GM19372 (cell line): ENCODE data around the gene SULF2.

ENCODE experiments used
- ATAC-seq: cut with Tn5 transposase; IDR thresholded peaks from one replicate; pipeline ENCODE4 v1.9.1; 2021; ENCODE audit warnings: mild to moderate bottlenecking, low read depth, moderate library complexity; ENCODE audit not compliant: unreplicated experiment

Gene SULF2

DNA sequence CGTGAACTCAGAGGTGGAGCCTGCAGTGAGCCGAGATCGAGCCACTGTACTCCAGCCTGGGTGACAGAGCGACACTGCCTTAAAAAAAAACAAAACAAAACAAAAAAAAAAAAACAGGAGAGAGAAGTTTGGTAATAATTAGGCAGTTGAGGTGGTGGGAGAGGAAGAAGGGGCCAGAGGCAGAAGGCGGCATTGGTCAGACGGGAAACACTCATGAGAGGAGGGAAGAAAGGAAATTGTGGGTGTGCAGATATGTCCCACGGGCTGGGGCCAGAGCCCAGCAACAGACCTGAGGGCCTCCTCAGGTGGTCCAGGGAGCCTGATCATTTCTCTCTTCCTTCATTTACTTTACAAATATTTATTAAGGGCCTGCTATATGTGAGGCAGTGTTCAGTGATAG, 20.0 kb downstream of the SULF2 start:
- ATAC-seq, result no peak

DNA sequence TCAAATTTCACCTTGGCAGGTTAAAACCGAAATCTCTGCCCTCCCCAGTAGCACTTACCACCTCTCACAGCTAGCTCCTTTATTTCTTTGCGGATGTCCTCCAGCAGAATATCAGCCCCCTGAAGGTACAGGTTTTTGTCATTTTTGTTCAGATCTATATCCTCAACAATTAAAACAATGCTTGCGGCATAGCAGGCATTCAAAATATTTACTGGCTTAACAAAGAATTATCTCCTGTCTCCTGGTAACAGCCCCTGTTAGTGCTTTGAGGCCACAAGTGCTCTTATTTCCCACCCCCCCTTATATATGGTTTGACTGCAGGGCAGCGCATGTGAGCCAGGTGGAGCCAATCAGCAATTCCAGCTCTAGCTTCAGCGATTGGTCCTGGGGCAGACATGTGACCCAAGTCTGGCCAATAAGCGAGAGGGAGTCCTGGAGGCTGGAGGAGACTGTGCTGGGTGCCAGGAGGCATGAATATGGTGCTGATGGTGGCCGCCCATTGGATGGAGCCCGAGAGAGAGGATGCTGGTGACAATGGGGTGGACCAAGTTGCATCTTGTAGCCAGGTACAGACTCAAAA, 21.0 kb downstream of the SULF2 start:
- no peak for ATAC-seq

DNA sequence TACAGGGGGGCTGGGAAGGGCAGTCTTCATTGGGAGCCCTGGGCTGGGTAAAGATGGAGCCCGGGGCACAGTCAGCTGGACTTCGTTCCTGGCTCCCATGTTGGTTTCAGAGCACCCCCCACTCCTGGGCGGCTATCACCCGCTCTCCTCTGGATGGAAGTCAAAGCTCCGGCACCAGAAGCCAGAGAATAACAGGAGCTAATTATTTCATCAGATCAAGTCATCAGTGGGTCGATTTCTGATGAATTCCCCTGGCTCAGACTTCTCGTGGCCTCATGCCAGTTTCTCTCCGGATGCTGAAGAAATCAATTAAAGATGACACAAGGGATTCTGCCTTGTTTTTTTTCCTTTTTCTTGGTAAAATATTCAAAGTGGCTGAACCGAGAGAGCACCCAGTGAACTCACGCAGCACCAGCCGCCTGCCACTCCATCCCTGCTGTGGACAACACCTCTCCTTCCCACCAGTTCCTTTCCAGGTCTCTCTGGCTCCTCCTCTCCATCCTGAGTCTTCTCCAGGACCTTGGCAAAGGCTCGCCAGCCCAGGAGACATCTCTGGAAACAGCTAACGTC, 22.5 kb downstream of the SULF2 start:
- no peak for ATAC-seq

DNA sequence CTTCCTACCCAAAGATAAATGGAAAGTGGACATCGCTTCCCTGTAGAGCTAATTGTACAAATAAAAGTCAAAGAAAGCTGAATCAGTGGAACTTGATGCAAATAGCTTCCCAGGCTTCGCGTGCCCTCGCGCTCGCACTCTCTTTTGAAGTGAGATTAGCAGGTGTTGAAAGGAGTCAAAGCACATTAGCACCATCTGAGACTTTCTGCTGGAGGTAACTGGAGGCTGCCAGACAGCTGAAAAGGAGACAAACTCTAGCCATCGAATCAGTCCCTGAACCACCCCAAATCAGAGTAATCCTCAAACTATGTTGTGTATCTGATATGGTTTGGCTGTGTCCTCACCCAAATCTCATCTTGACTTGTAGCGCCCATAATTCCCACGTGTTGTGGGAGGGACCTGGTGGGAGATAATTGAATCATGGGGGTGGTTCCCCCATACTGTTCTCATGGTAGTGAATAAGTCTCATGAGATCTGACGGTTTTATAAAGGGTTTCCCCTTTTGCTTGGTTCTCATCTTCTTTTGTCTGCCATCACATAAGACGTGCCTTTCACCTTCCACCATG, 23.7 kb downstream of the SULF2 start:
- no peak for ATAC-seq

DNA sequence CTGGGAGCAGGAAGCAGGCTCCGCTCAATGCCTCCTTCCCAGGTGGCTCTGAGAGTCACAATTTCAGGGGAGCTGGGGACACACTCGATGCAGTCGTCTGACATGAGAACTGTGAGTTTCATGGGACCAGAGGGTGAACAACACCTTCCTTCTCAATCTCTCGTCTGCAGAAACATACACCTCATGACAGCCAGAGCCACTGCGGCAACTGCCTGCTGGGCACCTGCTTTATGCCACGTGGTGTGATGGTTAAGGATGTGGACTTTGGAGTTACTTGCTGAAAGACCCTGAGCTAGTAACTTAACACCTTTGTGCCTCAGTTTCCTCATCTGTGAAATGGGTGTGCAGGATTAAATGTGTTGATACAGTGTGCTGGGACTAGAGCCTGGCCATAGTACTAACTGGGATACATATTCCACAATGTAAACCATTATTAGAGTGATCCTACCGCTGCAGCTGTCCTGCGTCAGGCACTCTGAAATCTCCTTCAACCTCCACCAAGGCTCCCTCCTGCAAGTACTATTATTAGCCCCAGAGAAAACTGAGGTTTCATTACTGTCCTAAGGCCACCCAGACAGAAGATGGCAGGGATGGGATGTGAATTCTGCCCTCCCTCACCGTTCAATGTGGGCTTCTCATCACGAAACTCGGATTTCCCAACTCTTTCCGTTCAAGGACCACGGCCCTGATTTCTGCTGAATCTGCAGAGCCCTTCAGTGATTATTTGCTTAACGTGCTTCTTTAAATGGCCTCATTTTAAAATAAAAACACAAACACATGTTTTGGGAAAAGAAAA, 24.4 kb downstream of the SULF2 start:
- ATAC-seq, result no peak

DNA sequence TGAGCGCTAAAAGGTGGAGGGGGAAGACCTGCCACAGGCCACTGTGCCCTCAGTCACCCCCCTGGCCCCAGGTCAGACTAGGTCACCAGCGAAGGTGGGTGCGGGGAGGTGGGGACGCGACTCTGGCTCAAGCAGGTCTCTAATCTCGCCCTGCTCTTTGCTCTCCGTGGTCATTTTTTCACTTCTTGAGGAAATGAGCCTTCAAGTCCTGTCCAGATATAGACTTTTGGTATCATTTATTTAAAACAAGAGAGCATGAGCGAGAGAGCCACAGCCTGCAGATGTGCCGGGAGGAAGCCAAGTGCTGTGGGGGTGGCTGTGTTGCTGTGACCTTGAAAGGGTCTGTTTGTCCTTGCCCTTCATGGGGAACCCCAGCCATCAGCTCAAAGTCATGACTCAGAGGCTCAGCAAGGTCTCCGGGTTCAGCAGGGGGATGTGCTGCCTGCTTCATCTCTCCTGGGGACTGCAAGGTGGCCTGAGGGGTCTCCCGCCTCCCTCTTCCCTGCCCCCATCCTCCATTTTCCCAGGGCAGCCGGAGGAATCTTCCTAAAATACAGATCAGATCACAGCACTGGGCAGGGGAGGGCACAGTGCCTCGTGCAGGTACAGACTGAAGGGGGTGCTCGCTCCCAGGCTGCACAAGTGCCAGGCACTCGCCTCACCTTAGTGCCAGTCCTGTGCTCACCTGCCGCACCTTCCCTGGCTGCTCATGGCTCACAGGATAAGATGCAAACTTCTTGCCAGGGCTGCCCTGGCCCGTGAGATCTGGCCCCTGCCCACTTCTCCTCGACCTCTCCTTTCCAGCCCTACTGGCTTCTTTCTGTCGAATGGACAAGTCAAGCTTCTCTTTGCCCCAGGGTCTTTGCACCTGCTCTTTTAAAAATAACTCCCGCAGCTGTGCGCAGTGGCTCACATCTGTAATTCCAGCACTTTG, 26.5 kb downstream of the SULF2 start:
- ATAC-seq, result no peak

DNA sequence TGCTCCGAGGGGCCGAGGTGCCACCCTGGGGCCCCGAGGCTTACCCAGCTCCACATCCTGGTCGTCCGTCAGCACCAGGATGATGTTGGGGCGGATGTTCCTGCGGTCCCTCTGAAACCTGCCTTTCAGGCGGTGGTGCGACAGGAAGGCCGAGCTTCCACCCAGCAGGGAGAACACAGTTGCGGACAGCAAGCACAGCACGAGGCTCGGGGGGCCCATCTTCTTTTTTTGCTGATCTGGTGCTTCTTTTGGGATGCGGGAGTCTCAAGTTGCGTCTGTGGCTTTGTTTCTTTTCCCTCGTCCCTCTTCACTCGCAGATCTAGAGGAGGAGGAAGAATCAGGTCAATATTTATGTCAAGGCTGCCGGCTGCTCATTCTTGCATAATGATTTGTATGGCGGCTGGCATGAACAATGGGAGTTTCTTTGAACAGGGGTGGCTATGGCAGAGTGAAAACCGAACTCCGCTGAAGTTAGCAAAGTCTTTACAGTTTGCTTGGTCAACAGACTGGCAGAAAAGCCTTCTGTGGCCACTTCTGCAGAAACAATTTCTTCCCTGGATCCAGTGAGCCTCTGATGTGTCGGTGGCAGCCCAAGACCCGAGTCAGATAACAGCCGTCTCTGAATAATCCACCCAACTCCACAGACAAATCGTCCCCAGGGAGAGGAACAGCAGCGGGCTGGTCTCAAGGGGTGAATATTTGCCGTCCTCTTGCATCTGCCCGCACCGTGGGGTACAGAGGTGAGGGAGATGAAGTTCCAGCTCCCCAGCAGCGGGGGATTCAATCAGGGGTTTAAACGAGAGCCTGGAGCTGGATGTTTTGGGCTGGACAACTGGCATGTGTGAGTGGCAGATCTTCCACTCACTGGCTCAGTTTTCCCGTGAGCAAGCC, 27.9 kb downstream of the SULF2 start:
- no peak for ATAC-seq

DNA sequence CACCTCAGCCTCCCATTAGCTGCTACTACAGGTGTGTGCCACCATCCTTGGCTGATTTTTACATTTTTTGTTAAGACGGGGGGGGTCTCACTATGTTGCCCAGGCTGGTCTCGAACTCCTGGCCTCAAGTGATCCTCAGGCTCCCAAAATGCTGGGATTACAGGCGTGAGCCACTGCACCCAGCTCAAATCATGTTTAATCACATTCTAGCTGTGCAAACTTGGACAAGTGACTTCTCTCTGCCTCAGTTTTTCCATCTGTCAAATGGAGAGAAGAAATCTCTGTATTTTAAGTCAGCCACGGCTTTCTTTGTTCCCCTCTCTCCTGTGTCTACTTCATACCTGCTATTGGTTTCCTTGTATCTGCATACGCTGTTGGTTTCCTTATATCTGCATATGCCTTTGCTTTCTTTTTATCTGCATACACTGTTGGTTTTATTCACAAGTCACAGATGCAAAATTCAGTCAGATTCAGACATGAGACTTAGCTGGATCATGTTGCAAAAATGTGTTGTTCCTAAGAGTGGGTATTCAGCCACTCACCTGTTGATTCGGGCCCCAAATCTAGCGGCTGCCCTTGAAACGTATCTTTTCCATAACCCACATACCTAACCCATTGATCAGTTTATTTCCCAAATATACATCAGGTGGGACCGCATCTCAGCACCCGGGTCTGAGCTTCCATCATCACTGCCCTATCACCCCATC, 30.2 kb downstream of the SULF2 start:
- ATAC-seq, result no peak

DNA sequence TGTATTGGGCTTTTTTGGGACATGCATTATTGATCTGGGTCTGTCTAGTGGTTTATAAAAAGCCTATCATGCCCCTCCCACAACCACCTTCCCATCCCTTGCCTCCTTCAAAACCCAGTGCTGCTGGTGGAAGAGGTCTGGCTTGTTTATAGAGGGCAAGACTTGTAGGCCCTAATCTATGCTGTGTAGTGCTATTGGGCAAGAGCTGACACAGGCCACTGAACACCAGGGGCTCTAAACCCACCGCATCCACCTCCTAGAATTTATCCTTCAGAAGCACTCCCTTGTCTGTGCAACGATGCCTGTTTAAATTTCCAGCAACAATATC, 30.9 kb downstream of the SULF2 start:
- ATAC-seq, result no peak

DNA sequence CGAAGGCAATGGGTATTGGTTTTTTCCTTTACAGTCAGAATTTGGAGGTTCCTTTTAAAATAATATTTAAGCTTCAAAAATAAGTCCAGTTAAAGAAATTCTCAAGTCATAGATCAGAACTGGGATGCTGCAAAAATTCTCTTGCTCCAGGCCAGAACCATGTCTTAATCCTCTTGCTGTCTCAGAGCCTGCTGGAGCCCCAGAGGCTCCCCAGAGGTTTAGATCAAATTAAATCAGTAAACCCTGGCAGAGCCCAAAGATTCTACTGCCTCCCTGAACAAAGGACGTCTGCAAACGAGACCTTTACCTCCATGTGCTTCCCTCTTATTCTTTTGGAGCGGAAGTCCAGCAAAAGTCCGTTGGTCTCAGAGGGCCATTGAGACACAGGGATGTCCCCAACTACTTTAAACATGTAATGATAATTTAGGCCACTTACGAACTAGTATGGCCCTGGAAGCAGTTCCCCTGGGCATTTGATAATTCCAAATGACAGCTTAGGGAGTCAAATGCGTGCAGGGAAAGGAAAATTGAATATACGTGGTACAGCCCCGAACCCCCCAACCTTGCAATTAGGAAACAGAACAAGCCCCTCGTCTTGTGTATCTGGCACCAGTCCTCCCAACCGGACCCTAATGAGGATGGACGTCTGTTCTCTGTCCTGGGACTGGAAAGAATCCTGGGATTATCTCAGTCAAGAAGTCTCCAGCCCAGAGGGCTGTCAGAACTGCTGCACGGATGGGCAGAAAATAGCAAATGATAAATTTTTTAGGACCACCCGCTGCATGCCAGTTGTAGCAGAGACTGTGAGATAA, 31.5 kb downstream of the SULF2 start:
- no peak for ATAC-seq

DNA sequence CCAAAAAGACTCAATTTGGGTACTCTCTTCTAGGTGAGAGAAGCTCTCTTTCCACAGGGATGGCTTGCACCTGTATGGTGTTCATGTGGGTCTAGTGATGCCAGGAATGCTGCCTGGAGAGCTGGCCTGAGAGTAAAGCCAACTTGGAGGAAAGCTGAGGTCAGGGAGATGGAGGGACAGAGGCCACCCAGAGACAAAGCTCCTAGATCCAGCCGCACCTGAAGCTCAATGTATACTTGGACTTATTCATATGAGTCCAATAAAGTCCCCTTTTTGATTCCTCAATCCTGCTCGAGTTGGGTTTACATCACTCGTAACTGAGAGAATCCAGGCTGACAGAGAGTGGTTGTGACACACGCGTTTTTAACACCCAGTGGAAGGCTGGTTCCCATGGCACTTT, 33.8 kb downstream of the SULF2 start:
- ATAC-seq, result no peak

DNA sequence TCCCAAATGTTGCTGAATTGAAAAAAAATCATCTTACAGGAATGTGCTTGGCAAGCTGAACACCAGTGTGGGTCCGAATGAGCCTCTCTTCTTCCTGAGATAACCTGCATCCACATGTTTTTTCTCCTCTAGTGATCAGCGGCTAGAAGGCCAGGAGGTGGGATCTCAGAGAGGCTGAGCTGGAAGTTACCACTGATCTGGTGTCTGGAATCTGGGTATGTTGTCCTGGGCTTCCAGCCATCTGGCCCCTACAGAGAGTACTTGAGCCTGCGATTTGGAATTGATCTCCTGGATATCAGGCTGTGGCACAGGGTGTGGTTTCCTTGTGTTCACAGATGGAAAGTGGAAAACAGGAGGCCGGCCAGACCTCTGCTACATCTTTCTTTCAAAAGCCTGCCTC, 35.9 kb downstream of the SULF2 start:
- no peak for ATAC-seq

DNA sequence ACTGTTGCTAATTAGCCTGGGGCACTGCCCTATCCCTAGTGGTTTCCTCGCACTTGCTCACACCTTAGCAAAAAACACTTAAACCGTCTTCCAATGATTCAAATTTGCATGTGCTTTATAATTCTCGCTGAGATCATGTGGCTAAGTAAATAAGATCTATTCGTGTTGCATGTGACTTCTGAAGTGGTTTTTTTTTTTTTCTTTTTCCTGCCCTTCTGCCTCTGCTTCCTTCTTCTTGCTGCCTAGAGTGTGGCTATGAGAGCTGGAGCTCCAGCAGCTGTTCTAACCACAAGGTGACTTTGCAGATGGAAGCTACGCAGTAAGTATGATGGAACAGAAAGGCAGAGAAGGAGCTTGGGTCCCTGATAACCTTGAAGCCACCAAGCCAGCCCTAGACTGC, 36.5 kb downstream of the SULF2 start:
- no peak for ATAC-seq

DNA sequence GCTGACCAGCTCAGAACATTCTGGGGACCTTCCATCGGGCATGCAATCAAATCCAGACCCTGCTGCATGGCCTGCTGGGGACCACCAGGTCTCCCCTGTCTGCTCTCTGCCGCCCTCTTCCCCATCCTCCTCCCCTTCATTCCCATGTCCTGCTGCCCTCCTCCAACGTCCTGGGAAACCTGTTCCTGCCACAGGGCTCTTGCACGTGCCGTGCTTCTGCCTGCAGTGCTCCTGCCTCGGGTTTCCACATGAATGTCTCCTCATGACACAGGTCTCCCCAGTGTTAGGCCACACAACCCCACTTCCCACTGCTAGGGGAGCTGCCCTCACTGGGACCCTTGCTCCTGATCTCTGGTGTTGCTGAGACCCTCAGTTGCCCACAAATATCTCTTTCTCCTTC, 37.2 kb downstream of the SULF2 start:
- no peak for ATAC-seq

DNA sequence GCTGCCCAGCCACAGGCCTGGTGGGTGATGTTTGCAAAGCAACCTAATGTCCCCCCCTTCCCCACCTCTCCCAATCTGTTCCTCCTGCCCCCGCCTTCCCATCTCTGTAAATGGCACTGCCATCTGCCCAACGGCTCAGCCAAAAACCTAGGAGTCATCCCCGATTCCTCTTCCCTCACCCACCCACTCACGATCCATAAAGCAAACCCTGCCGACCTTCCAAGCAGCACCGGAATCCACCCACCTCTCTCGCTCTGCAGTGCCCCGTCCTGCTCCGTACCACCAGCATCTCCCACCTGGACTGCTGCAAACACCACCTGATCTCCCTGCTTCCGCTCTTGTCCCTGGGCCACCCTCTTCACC, 37.6 kb downstream of the SULF2 start:
- no peak for ATAC-seq

DNA sequence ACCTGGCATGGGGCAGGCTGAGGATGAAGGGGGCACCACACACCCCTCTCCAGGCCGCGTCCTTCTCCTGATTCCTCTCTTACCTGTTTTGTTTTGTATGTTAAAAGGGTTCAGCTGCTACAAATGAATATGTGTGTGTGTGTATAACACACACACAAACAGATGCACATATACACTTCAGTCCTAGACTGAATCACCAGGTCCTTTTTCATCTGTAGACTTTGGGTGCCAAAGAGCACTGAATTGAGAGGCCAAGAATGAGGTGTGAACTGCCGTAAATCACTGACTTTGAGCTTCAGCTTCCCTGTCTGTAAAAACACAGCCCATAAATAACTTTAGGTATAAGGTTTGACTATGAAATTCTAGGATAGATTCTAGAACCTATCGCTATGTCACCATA, 40.5 kb downstream of the SULF2 start:
- no peak for ATAC-seq

DNA sequence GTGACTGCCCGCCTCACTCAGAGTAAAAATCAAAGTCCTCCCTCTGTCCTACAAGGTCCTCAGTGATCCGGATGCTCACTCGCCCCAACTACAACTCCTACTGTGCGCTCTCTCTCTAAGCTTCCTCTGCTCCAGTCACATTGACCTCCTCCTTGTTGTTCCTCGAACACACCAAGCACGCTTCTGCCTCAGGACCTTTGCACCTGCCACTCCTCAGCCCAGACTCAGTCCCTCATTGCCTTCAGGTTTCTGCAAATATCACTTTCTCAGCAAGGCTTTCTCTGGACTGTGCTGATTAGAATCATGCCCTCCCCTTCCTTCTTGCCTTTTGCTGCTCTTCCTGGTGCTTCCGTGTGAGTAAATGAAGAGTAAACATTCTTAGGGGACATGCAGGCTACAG, 41.6 kb downstream of the SULF2 start:
- no peak for ATAC-seq
